Lower lobe of right lung (tissue), 2 donors: ENCODE data around the gene CFAP77. TPM values are rescaled to one million over a fixed set of nuclear protein-coding genes. Genes with fewer than 3 reads are reported as not detected.

Experiments
- ATAC-seq, 2 donors: fragments of 200-7000 bp; cut with Tn5 transposase; one replicate each; pipeline ENCODE4 v1.9.1; 2020 to 2022; ENCODE audit warnings: mild to moderate bottlenecking in 2 of 2, moderate library complexity in 2 of 2
- DNase-seq: peaks from one replicate; pipeline ENCODE4 v3.0.0-alpha.2; 2020
- H3K27ac ChIP-seq: fragments of 200-600 bp; one replicate; pipeline ENCODE4 v1.8.0; 2022
- H3K27me3 ChIP-seq: fragments of 200-600 bp; one replicate; pipeline ENCODE4 v1.8.0; 2022; ENCODE audit warnings: low read depth
- H3K36me3 ChIP-seq: fragments of 200-600 bp; one replicate; pipeline ENCODE4 v1.8.0; 2022; ENCODE audit warnings: mild to moderate bottlenecking
- H3K4me1 ChIP-seq: fragments of 200-600 bp; one replicate; pipeline ENCODE4 v1.8.0; 2022
- H3K4me3 ChIP-seq: fragments of 200-600 bp; one replicate; pipeline ENCODE4 v1.8.0; 2022; ENCODE audit warnings: mild to moderate bottlenecking
- H3K9me3 ChIP-seq: fragments of 200-600 bp; one replicate; pipeline ENCODE4 v1.8.0; 2022
- CTCF ChIP-seq: fragments of 200-600 bp; IDR thresholded peaks from one replicate; pipeline ENCODE4 v1.8.0; 2022; ENCODE audit warnings: antibody characterized with exemption, mild to moderate bottlenecking
- intact Hi-C: fragments of 100-400 bp; cut with DNase I; formaldehyde crosslinking; loops from one replicate; pipeline ENCODE4 v1.11.0; 2022
- total RNA-seq: library from RNA; stranded (reverse); fragmentation: NEBNext Ultra II Directional; extraction: Animal tissue kit (Norgen Biotek cat#: 25700); gene quantifications from one replicate; pipeline ENCODE4 v1.2.1, GENCODE V29; 2021
- donor health status: DM: no; HTN: yes; CAD: no; lungs with severe emphysema.

The CFAP77 gene
- total RNA-seq, 1 donor from 2014 or later = 3.7 TPM

DNA sequence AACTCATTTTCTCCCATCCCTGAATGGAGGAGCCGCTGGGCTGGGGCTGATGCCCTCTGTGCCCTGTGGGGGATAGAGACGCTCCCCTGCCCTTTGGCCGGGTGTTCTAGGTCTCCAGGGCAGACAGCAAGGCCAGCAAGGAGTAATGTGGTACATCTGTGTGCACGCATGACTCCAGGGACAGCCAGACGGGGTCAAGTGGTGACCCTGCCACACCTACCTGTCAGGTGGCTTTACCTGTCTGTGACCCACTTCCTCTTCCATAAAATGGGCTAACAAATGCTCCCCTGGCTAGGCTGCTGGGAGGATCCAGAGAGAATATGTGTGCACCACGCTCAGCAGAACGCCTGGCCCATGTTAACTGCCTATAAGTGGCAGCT is 137.0 kb downstream of the CFAP77 start:
- TF ChIP-seq CTCF = no peak
- no peak overlapping the region for H3K4me3 ChIP-seq
- H3K27ac ChIP-seq = no peak overlapping the region
- intact Hi-C loops = no loop called here
- no peaks in the 10 kb centered on the region for H3K4me1 ChIP-seq
- H3K9me3 ChIP-seq = no peaks in the 10 kb centered on the region
- ATAC-seq (no peak), DNase-seq (no peak)
- no peaks in the 10 kb centered on the region for H3K36me3 ChIP-seq
- H3K27me3 ChIP-seq = peaks cover 18% of the 10 kb centered on the region

DNA sequence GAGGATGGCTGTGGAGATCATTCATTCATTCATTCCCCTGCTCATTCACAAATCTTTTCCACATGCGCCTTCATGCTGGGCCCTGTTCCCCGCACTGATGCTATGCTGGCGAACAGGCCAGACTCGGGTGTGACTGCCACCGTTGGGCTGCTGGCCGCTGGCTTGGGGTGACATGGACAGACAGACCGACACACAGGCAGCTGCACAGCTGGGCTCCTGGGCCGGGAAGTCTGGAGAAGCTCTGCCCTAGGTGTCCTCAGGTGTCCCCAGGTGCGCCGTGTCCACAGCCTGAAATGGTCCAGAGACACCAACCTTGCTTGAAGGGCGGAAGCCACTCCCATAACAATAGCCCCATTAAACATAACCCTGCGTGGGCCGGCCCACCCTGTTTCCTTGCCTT is 137.4 kb downstream of the CFAP77 start:
- Histone ChIP-seq H3K9me3 (no peaks in the 10 kb centered on the region), H3K4me3 (no peak overlapping the region), H3K4me1 (no peaks in the 10 kb centered on the region), H3K27ac (no peak overlapping the region), H3K36me3 (no peaks in the 10 kb centered on the region), H3K27me3 (peaks cover 18% of the 10 kb centered on the region)
- intact Hi-C loops = no loop called here
- no peak for DNase-seq
- TF ChIP-seq CTCF = no peak
- ATAC-seq = no peak

- no peak overlapping the region for H3K4me3 ChIP-seq
- TF ChIP-seq CTCF = no peak
- no peaks in the 10 kb centered on the region for H3K4me1 ChIP-seq
- H3K9me3 ChIP-seq = no peaks in the 10 kb centered on the region
- no peaks in the 10 kb centered on the region for H3K36me3 ChIP-seq
- DNase-seq = no peak
- H3K27ac ChIP-seq = no peak overlapping the region
- intact Hi-C loops = no loop called here
- peaks cover 18% of the 10 kb centered on the region for H3K27me3 ChIP-seq
- ATAC-seq = no peak
Measured at GRCh38 chr9:132547976-132548730, 138.1 kb downstream of the CFAP77 start.

DNA sequence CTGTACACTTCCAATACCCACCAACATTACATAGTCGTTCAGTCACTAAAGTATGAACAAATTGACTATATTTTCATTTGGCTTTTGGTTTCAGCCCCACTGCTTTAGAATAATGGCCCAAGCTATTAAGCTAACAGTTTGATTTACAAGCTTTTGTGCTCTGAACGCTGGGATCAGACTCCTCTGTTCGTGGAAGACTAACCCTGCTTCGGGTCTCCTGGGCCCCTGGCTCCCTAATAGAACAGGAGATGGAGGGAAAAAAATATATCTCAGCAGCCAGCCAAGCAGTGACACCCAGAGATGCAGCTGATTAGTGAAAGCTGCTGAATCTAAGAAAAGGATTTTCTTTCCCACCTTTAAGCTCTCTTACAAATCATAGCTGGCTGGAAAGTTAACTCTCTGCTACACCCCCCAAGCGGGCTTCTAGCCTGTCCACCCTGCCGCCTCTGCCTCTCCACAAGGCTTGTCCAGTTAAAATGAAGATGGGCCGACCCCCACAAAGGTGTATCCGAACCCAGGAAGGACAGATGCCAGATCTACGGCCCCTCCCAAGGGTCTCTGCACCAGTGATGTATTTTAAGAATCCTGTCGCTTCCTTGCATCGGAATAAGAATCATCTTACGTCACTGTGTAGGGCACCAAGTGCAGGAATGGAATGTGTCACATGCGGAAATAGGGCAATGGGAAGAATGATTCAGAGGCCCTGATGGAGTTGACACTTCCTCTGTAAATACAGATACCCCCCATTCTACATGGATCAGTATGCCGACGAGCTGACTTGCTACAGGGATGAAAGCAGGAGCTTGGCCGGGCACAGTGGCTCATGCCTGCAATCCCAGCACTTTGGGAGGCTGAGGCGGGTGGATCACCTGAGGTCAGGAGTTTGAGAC is 139.0 kb downstream of the CFAP77 start:
- Histone ChIP-seq H3K27ac (no peak overlapping the region), H3K27me3 (peaks cover 18% of the 10 kb centered on the region), H3K9me3 (no peaks in the 10 kb centered on the region), H3K36me3 (no peaks in the 10 kb centered on the region), H3K4me1 (no peaks in the 10 kb centered on the region), H3K4me3 (no peak overlapping the region)
- DNase-seq = no peak
- TF ChIP-seq CTCF = no peak
- no peak for ATAC-seq
- intact Hi-C loops = no loop called here

- ATAC-seq (no peak), DNase-seq (no peak)
- Histone ChIP-seq H3K27ac (no peak overlapping the region), H3K4me1 (no peaks in the 10 kb centered on the region), H3K9me3 (no peaks in the 10 kb centered on the region), H3K27me3 (peaks cover 12% of the 10 kb centered on the region), H3K36me3 (no peaks in the 10 kb centered on the region), H3K4me3 (no peak overlapping the region)
- intact Hi-C loops = no loop called here
- no peak for TF ChIP-seq CTCF
Measured at GRCh38 chr9:132551556-132551955, 141.5 kb downstream of the CFAP77 start.
